Measurements from ENCODE around the gene VWA7.

The VWA7 gene

GRCh38 chr6:31771992-31772358, 5.2 kb downstream of the VWA7 start:
- Histone ChIP-seq H3K36me3 (ENCODE audit: insufficient read depth, low read length) (no peaks in the 10 kb centered on the region), H3K9me3 (ENCODE audit: insufficient read depth, low read depth, low read length) (no peaks in the 10 kb centered on the region), H3K27me3 (ENCODE audit: insufficient read depth, low read length) (no peaks in the 10 kb centered on the region), H3K4me1 (ENCODE audit: insufficient read depth, low read length) (no peaks in the 10 kb centered on the region), H3K4me3 (ENCODE audit: low read length) (no peak overlapping the region), H3K9ac (ENCODE audit: low read depth, low read length) (no peak overlapping the region), H3K27ac (ENCODE audit: low read depth, low read length) (no peak overlapping the region)
- WGBS, result 94% methylated on average over 4 of the region's 4 CpGs

- Histone ChIP-seq H3K27me3 (ENCODE audit: insufficient read depth, low read length) (no peaks in the 10 kb centered on the region), H3K27ac (ENCODE audit: low read depth, low read length) (no peak overlapping the region), H3K9ac (ENCODE audit: low read depth, low read length) (no peak overlapping the region), H3K4me3 (ENCODE audit: low read length) (no peak overlapping the region), H3K9me3 (ENCODE audit: insufficient read depth, low read depth, low read length) (no peaks in the 10 kb centered on the region), H3K4me1 (ENCODE audit: insufficient read depth, low read length) (peaks cover 4% of the 10 kb centered on the region; the same call in 1 of the 2 replicates), H3K36me3 (ENCODE audit: insufficient read depth, low read length) (no peaks in the 10 kb centered on the region)
- 94% methylated on average over 2 of the region's 2 CpGs for WGBS
Measured at GRCh38 chr6:31770860-31771259, 6.3 kb downstream of the VWA7 start.

- Histone ChIP-seq H3K27ac (ENCODE audit: low read depth, low read length) (no peak overlapping the region), H3K9ac (ENCODE audit: low read depth, low read length) (no peak overlapping the region), H3K9me3 (ENCODE audit: insufficient read depth, low read depth, low read length) (no peaks in the 10 kb centered on the region), H3K4me3 (ENCODE audit: low read length) (no peak overlapping the region), H3K27me3 (ENCODE audit: insufficient read depth, low read length) (no peaks in the 10 kb centered on the region), H3K4me1 (ENCODE audit: insufficient read depth, low read length) (peaks cover 4% of the 10 kb centered on the region; the same call in 1 of the 2 replicates), H3K36me3 (ENCODE audit: insufficient read depth, low read length) (no peaks in the 10 kb centered on the region)
- 79% methylated on average over 11 of the region's 12 CpGs for WGBS
Measured at GRCh38 chr6:31769684-31770371, 7.3 kb downstream of the VWA7 start.

- no peaks in the 10 kb centered on the region for H3K27me3 ChIP-seq (ENCODE audit: insufficient read depth, low read length)
- 93% methylated on average over 18 of the region's 18 CpGs for WGBS
Measured at GRCh38 chr6:31768363-31769257, 8.5 kb downstream of the VWA7 start.

GRCh38 chr6:31767096-31767645, 10.0 kb downstream of the VWA7 start:
- Histone ChIP-seq H3K9me3 (ENCODE audit: insufficient read depth, low read depth, low read length) (no peaks in the 10 kb centered on the region), H3K27me3 (ENCODE audit: insufficient read depth, low read length) (no peaks in the 10 kb centered on the region), H3K4me1 (ENCODE audit: insufficient read depth, low read length) (peaks cover 8% of the 10 kb centered on the region; the same call in 1 of the 2 replicates), H3K9ac (ENCODE audit: low read depth, low read length) (no peak overlapping the region), H3K36me3 (ENCODE audit: insufficient read depth, low read length) (peaks cover 6% of the 10 kb centered on the region; the same call in 1 of the 2 replicates), H3K27ac (ENCODE audit: low read depth, low read length) (no peak overlapping the region), H3K4me3 (ENCODE audit: low read length) (no peak overlapping the region)
- 86% methylated on average over 6 of the region's 6 CpGs for WGBS

More at GRCh38 chr6:31768363-31769257, 8.5 kb downstream of the VWA7 start:
- Histone ChIP-seq H3K9ac (ENCODE audit: low read depth, low read length) (no peak overlapping the region), H3K4me3 (ENCODE audit: low read length) (no peak overlapping the region), H3K9me3 (ENCODE audit: insufficient read depth, low read depth, low read length) (no peaks in the 10 kb centered on the region), H3K4me1 (ENCODE audit: insufficient read depth, low read length) (peaks cover 4% of the 10 kb centered on the region; the same call in 1 of the 2 replicates), H3K27ac (ENCODE audit: low read depth, low read length) (no peak overlapping the region), H3K36me3 (ENCODE audit: insufficient read depth, low read length) (no peaks in the 10 kb centered on the region)

- 0 out of 2 replicates have a peak overlapping the region, but pooled peaks have one; percentile 34 for H3K9ac ChIP-seq (ENCODE audit: low read depth, low read length)
- H3K4me3 ChIP-seq (ENCODE audit: low read length), result peak overlapping the region; percentile 49
- H3K27me3 ChIP-seq (ENCODE audit: insufficient read depth, low read length), result no peaks in the 10 kb centered on the region
- H3K36me3 ChIP-seq (ENCODE audit: insufficient read depth, low read length), result peaks cover 13% of the 10 kb centered on the region; the same call in 1 of the 2 replicates
- peaks cover 8% of the 10 kb centered on the region; the same call in 1 of the 2 replicates for H3K4me1 ChIP-seq (ENCODE audit: insufficient read depth, low read length)
- H3K27ac ChIP-seq (ENCODE audit: low read depth, low read length), result no peak overlapping the region
- H3K9me3 ChIP-seq (ENCODE audit: insufficient read depth, low read depth, low read length), result no peaks in the 10 kb centered on the region
- 44% methylated on average over 42 of the region's 42 CpGs for WGBS
Measured at GRCh38 chr6:31765910-31766794, 11.0 kb downstream of the VWA7 start.

- Histone ChIP-seq H3K9me3 (ENCODE audit: insufficient read depth, low read depth, low read length) (no peaks in the 10 kb centered on the region), H3K27me3 (ENCODE audit: insufficient read depth, low read length) (no peaks in the 10 kb centered on the region), H3K4me1 (ENCODE audit: insufficient read depth, low read length) (peaks cover 8% of the 10 kb centered on the region; the same call in 1 of the 2 replicates), H3K9ac (ENCODE audit: low read depth, low read length) (0 out of 2 replicates have a peak overlapping the region, but pooled peaks have one; percentile 13), H3K36me3 (ENCODE audit: insufficient read depth, low read length) (peaks cover 18% of the 10 kb centered on the region; the same call in 1 of the 2 replicates), H3K27ac (ENCODE audit: low read depth, low read length) (no peak overlapping the region), H3K4me3 (ENCODE audit: low read length) (no peak overlapping the region)
- 95% methylated on average over 9 of the region's 9 CpGs for WGBS
Measured at GRCh38 chr6:31765559-31765909, 11.6 kb downstream of the VWA7 start.

- H3K9ac ChIP-seq (ENCODE audit: low read depth, low read length), result no peak overlapping the region
Measured at GRCh38 chr6:31764198-31764597, 12.9 kb downstream of the VWA7 start.

GRCh38 chr6:31763619-31763940, 13.5 kb downstream of the VWA7 start:
- 38% methylated on average over 1 of the region's 1 CpG for WGBS
- no peak overlapping the region for H3K4me3 ChIP-seq (ENCODE audit: low read length)
- 0 out of 2 replicates have a peak overlapping the region, but pooled peaks have one; percentile 1 for H3K9ac ChIP-seq (ENCODE audit: low read depth, low read length)
- H3K36me3 ChIP-seq (ENCODE audit: insufficient read depth, low read length), result peaks cover 33% of the 10 kb centered on the region; the same call in 1 of the 2 replicates
- no peaks in the 10 kb centered on the region for H3K9me3 ChIP-seq (ENCODE audit: insufficient read depth, low read depth, low read length)
- H3K27me3 ChIP-seq (ENCODE audit: insufficient read depth, low read length), result no peaks in the 10 kb centered on the region
- peaks cover 8% of the 10 kb centered on the region; the same call in 1 of the 2 replicates for H3K4me1 ChIP-seq (ENCODE audit: insufficient read depth, low read length)
- no peak overlapping the region for H3K27ac ChIP-seq (ENCODE audit: low read depth, low read length)

More at GRCh38 chr6:31764198-31764597, 12.9 kb downstream of the VWA7 start:
- H3K9me3 ChIP-seq (ENCODE audit: insufficient read depth, low read depth, low read length), result no peaks in the 10 kb centered on the region
- no peak overlapping the region for H3K27ac ChIP-seq (ENCODE audit: low read depth, low read length)
- H3K36me3 ChIP-seq (ENCODE audit: insufficient read depth, low read length), result peaks cover 31% of the 10 kb centered on the region; the same call in 1 of the 2 replicates
- 84% methylated on average over 4 of the region's 4 CpGs for WGBS
- peaks cover 8% of the 10 kb centered on the region; the same call in 1 of the 2 replicates for H3K4me1 ChIP-seq (ENCODE audit: insufficient read depth, low read length)
- H3K27me3 ChIP-seq (ENCODE audit: insufficient read depth, low read length), result no peaks in the 10 kb centered on the region
- H3K4me3 ChIP-seq (ENCODE audit: low read length), result no peak overlapping the region

- Histone ChIP-seq H3K27me3 (ENCODE audit: insufficient read depth, low read length) (no peaks in the 10 kb centered on the region), H3K9me3 (ENCODE audit: insufficient read depth, low read depth, low read length) (no peaks in the 10 kb centered on the region), H3K9ac (ENCODE audit: low read depth, low read length) (0 out of 2 replicates have a peak overlapping the region, but pooled peaks have one; percentile 1), H3K36me3 (ENCODE audit: insufficient read depth, low read length) (peaks cover 34% of the 10 kb centered on the region; the same call in 1 of the 2 replicates), H3K4me1 (ENCODE audit: insufficient read depth, low read length) (peaks cover 8% of the 10 kb centered on the region; the same call in 1 of the 2 replicates), H3K27ac (ENCODE audit: low read depth, low read length) (peak overlapping the region; percentile 51; the same call in 1 of the 2 replicates), H3K4me3 (ENCODE audit: low read length) (no peak overlapping the region)
- WGBS, result 83% methylated on average over 8 of the region's 8 CpGs
Measured at GRCh38 chr6:31762878-31763618, 14.1 kb downstream of the VWA7 start.

Data from HUES64 (cell line).